Measurements from ENCODE around the gene MRPL51.
A peak's percentile ranks its signal among the peaks of the same experiment; 100 is the strongest.
"Not testable (repeated sequence)": the region's sequence is repeated elsewhere in the genome, so short reads cannot be mapped to it uniquely, and the experiment has no call there.

Gene MRPL51

GRCh38 chr12:6488240-6488639 lies 4.8 kb downstream of the MRPL51 start:
- DNase-seq (ENCODE audit: low read depth in 2 of 2): no peak

- DNase-seq (ENCODE audit: low read depth in 2 of 2): no peak
Measured at GRCh38 chr12:6478416-6478815, 14.6 kb downstream of the MRPL51 start.

- DNase-seq (ENCODE audit: low read depth in 2 of 2): not testable (repeated sequence)
Measured at GRCh38 chr12:6477601-6478377, 15.3 kb downstream of the MRPL51 start.

GRCh38 chr12:6476489-6476888 lies 16.6 kb downstream of the MRPL51 start:
- DNase-seq (ENCODE audit: low read depth in 2 of 2): no peak

- not testable (repeated sequence) for DNase-seq (ENCODE audit: low read depth in 2 of 2)
Measured at GRCh38 chr12:6475233-6475975, 17.7 kb downstream of the MRPL51 start.

- no peak for DNase-seq (ENCODE audit: low read depth in 2 of 2)
Measured at GRCh38 chr12:6472491-6472890, 20.6 kb downstream of the MRPL51 start.

- no peak for DNase-seq (ENCODE audit: low read depth in 2 of 2)
Measured at GRCh38 chr12:6471989-6472360, 21.1 kb downstream of the MRPL51 start.

- peak; percentile 89 to 90 for DNase-seq (ENCODE audit: low read depth in 2 of 2)
Measured at GRCh38 chr12:6470375-6471163, 22.5 kb downstream of the MRPL51 start, which contains the start of gene VAMP1. Gene VAMP1 (minus strand): TSS chr12:6470677. CDS start chr12:6470531, 146 bp downstream.

GRCh38 chr12:6469609-6470374 lies 23.3 kb downstream of the MRPL51 start:
- DNase-seq (ENCODE audit: low read depth in 2 of 2): no peak

- DNase-seq (ENCODE audit: low read depth in 2 of 2): no peak
Measured at GRCh38 chr12:6469092-6469491, 24.0 kb downstream of the MRPL51 start.

GRCh38 chr12:6468283-6468575 lies 24.8 kb downstream of the MRPL51 start:
- no peak for DNase-seq (ENCODE audit: low read depth in 2 of 2)

GRCh38 chr12:6467571-6468282 lies 25.3 kb downstream of the MRPL51 start:
- not testable (repeated sequence) for DNase-seq (ENCODE audit: low read depth in 2 of 2)

- not testable (repeated sequence) for DNase-seq (ENCODE audit: low read depth in 2 of 2)
Measured at GRCh38 chr12:6466751-6467150, 26.3 kb downstream of the MRPL51 start.

GRCh38 chr12:6466184-6466573 lies 26.9 kb downstream of the MRPL51 start:
- no peak for DNase-seq (ENCODE audit: low read depth in 2 of 2)

GRCh38 chr12:6465467-6466183 lies 27.4 kb downstream of the MRPL51 start:
- DNase-seq (ENCODE audit: low read depth in 2 of 2): no peak

GRCh38 chr12:6464531-6464930 lies 28.5 kb downstream of the MRPL51 start:
- no peak for DNase-seq (ENCODE audit: low read depth in 2 of 2)

- DNase-seq (ENCODE audit: low read depth in 2 of 2): no peak
Measured at GRCh38 chr12:6463858-6464257, 29.2 kb downstream of the MRPL51 start.

GRCh38 chr12:6463216-6463615 lies 29.8 kb downstream of the MRPL51 start:
- no peak for DNase-seq (ENCODE audit: low read depth in 2 of 2)

- DNase-seq (ENCODE audit: low read depth in 2 of 2): no peak
Measured at GRCh38 chr12:6462234-6462995, 30.6 kb downstream of the MRPL51 start.
